Loucy (cell line): ENCODE data around the gene PC.

Experiments
- H2AFZ ChIP-seq: fragments of 200-600 bp; sonication (generic); 2 replicates; pipeline ENCODE4 v1.6.0; 2016; ENCODE audit warnings: antibody characterized with exemption, mild to moderate bottlenecking, low read length, moderate library complexity
- H3F3A ChIP-seq: fragments of 200-600 bp; 2 replicates; pipeline ENCODE4 v1.6.0; 2016; ENCODE audit warnings: antibody characterized with exemption, low read depth, mild to moderate bottlenecking
- H3K27me3 ChIP-seq: fragments of 200-600 bp; sonication (generic); 2 replicates; pipeline ENCODE4 v1.6.1; 2014; ENCODE audit warnings: low read length, mild to moderate bottlenecking; ENCODE audit not compliant: insufficient read depth, poor library complexity, severe bottlenecking
- H3K36me3 ChIP-seq: fragments of 200-600 bp; sonication (generic); 2 replicates; pipeline ENCODE4 v1.6.1; 2016; ENCODE audit warnings: low read length; ENCODE audit not compliant: insufficient read depth
- H3K4me1 ChIP-seq: fragments of 200-600 bp; sonication (generic); 2 replicates; pipeline ENCODE4 v1.5.1; 2014; ENCODE audit warnings: low read length, mild to moderate bottlenecking; ENCODE audit not compliant: insufficient read depth, poor library complexity, severe bottlenecking
- H3K4me2 ChIP-seq: fragments of 200-600 bp; sonication (generic); 2 replicates; pipeline ENCODE4 v1.6.0; 2014; ENCODE audit warnings: antibody characterized with exemption, low read length, low read depth, mild to moderate bottlenecking; ENCODE audit not compliant: poor library complexity, severe bottlenecking
- H3K4me3 ChIP-seq: fragments of 200-600 bp; sonication (generic); 2 replicates; pipeline ENCODE4 v1.5.1; 2014; ENCODE audit warnings: low read length, mild to moderate bottlenecking, mixed read lengths; ENCODE audit not compliant: poor library complexity, severe bottlenecking
- H3K79me2 ChIP-seq: fragments of 200-600 bp; sonication (generic); 2 replicates; pipeline ENCODE4 v1.6.1; 2014; ENCODE audit warnings: low read length; ENCODE audit not compliant: insufficient read depth
- H3K9ac ChIP-seq: fragments of 200-600 bp; sonication (generic); 2 replicates; pipeline ENCODE4 v1.6.0; 2014; ENCODE audit warnings: mild to moderate bottlenecking, low read depth, low read length, moderate library complexity; ENCODE audit not compliant: poor library complexity, severe bottlenecking
- H3K9me2 ChIP-seq: fragments of 200-600 bp; sonication (generic); replicated peaks from 2 replicates; pipeline ENCODE4 v1.6.1; 2016; ENCODE audit warnings: low read depth, low read length, mixed read lengths
- H3K9me3 ChIP-seq: fragments of 200-600 bp; sonication (generic); 2 replicates; pipeline ENCODE4 v1.6.1; 2014; ENCODE audit warnings: mild to moderate bottlenecking, antibody characterized with exemption, low read length, low read depth; ENCODE audit not compliant: insufficient read depth
- H4K20me1 ChIP-seq: fragments of 200-600 bp; sonication (generic); 2 replicates; pipeline ENCODE4 v1.6.0; 2014; ENCODE audit warnings: antibody characterized with exemption, low read length, mild to moderate bottlenecking; ENCODE audit not compliant: insufficient read depth, poor library complexity, severe bottlenecking
- CTCF ChIP-seq: fragments of 200-600 bp; sonication (generic); conservative IDR thresholded peaks from 2 replicates; pipeline ENCODE4 v1.5.1; 2014; ENCODE audit warnings: mild to moderate bottlenecking, antibody characterized with exemption, low read length
- EZH2phosphoT487 ChIP-seq: fragments of 200-600 bp; IDR thresholded peaks from 2 replicates; pipeline ENCODE4 v1.6.1; 2018; ENCODE audit warnings: antibody characterized with exemption, mild to moderate bottlenecking, moderate library complexity, borderline replicate concordance

Gene PC

GRCh38 chr11:66974724-66975404, 16.7 kb upstream of the PC start, which contains the start of gene C11orf86:
C11orf86 (plus strand) TSS chr11:66975304; CDS start chr11:66975363, 59 bp downstream.
- H3K36me3 ChIP-seq: no peaks in the 10 kb centered on the region
- no peak within 1 kb of the TSS for H3K4me3 ChIP-seq
- no peaks in the 10 kb centered on the region for H4K20me1 ChIP-seq
- H3K9ac ChIP-seq: no peak within 1 kb of the TSS
- H3K4me2 ChIP-seq: no peak within 1 kb of the TSS
- no peak within 1 kb of the TSS for H2AFZ ChIP-seq
- H3F3A ChIP-seq: no peaks in the 10 kb centered on the region
- H3K9me2 ChIP-seq: no peaks in the 10 kb centered on the region
- no peaks in the 10 kb centered on the region for H3K4me1 ChIP-seq
- TF ChIP-seq CTCF: no peak
- TF ChIP-seq EZH2phosphoT487: no peak
- no peaks in the 10 kb centered on the region for H3K9me3 ChIP-seq
- H3K79me2 ChIP-seq: no peaks in the 10 kb centered on the region
- no peaks in the 10 kb centered on the region for H3K27me3 ChIP-seq

- no peaks in the 10 kb centered on the region for H3F3A ChIP-seq
- no peaks in the 10 kb centered on the region for H3K36me3 ChIP-seq
- no peaks in the 10 kb centered on the region for H4K20me1 ChIP-seq
- no peak overlapping the region for H3K4me2 ChIP-seq
- H3K4me3 ChIP-seq: no peak overlapping the region
- no peak overlapping the region for H2AFZ ChIP-seq
- no peaks in the 10 kb centered on the region for H3K27me3 ChIP-seq
- H3K79me2 ChIP-seq: no peaks in the 10 kb centered on the region
- no peaks in the 10 kb centered on the region for H3K9me2 ChIP-seq
- H3K9me3 ChIP-seq: no peaks in the 10 kb centered on the region
- no peaks in the 10 kb centered on the region for H3K4me1 ChIP-seq
- TF ChIP-seq EZH2phosphoT487 (no peak), CTCF (no peak)
- no peak overlapping the region for H3K9ac ChIP-seq
Measured at GRCh38 chr11:66973956-66974580, 15.9 kb upstream of the PC start.

- H3K36me3 ChIP-seq: no peaks in the 10 kb centered on the region
- no peak overlapping the region for H3K4me2 ChIP-seq
- H3F3A ChIP-seq: no peaks in the 10 kb centered on the region
- H3K9me2 ChIP-seq: no peaks in the 10 kb centered on the region
- H4K20me1 ChIP-seq: no peaks in the 10 kb centered on the region
- TF ChIP-seq CTCF (no peak), EZH2phosphoT487 (no peak)
- no peaks in the 10 kb centered on the region for H3K79me2 ChIP-seq
- H3K27me3 ChIP-seq: no peaks in the 10 kb centered on the region
- H3K9ac ChIP-seq: no peak overlapping the region
- no peak overlapping the region for H3K4me3 ChIP-seq
- peaks cover 6% of the 10 kb centered on the region for H3K4me1 ChIP-seq
- no peak overlapping the region for H2AFZ ChIP-seq
- no peaks in the 10 kb centered on the region for H3K9me3 ChIP-seq
Measured at GRCh38 chr11:66971488-66971887, 13.3 kb upstream of the PC start.
